Fibroblast of skin of right biceps (primary cell): ENCODE results near the gene RBM10.

Experiments used
- DNase-seq: peaks from one replicate; pipeline ENCODE4 v3.0.0-alpha.2; 2013

The RBM10 gene

GRCh38 chrX:47178337-47178736 is 33.3 kb downstream of the RBM10 start:
- no peak for DNase-seq

- no peak for DNase-seq
Observed at GRCh38 chrX:47179221-47179927, 34.4 kb downstream of the RBM10 start.

DNA sequence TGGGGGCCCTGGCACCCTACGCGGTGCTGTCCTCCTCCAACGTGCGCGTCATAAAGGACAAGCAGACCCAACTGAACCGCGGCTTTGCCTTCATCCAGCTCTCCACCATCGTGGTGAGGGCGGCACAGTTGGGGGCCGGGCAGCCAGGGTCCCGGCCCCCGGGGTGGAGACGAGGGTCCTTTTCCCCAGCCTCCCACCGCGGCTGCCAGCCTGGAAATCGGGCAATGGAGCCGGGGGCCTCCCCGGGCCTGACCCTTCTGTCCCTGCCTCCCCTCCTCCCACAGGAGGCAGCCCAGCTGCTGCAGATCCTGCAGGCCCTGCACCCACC is 34.9 kb downstream of the RBM10 start:
- no peak for DNase-seq

DNA sequence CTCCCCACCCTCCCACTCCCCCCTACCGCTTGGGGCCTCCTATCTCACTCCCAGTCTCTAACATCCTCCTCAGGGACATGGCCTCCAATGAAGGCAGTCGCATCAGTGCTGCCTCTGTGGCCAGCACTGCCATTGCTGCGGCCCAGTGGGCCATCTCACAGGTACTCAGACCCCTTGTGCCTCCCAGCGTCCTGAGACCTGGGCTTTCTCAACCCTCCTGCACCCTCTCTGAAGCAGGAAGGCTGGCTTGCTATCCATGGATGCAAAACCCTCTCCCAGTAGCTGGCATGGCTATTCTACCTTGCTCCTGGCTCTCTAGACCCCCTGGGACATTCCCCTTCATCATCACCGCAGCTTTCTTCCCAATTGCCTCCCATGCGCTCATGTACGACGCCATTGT is 35.3 kb downstream of the RBM10 start:
- DNase-seq = no peak

GRCh38 chrX:47181301-47181700 is 36.3 kb downstream of the RBM10 start:
- no peak for DNase-seq

- no peak for DNase-seq
Observed at GRCh38 chrX:47182106-47182700, 37.2 kb downstream of the RBM10 start.

DNA sequence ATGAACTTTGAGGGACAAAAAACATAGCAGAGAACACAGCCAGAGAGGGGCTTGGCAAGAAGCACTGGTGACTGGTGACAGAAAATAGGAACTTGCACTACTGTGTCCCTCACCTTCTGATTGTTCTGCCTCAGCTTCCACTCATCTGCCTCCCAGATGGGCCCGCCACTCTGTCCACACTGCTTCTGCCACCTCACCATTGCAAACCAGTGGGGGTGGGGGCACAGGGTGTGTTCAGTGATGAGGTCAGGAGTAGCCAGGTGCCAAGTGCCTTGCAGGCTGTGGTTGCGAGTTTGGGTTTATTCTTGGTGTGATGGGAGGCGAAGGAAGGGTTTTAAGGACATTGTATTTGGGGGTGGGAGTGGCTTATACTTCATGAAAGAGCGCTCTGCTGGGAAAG is 39.5 kb downstream of the RBM10 start:
- DNase-seq = no peak

- no peak for DNase-seq
Observed at GRCh38 chrX:47185241-47185640, 40.2 kb downstream of the RBM10 start.

- DNase-seq = no peak
Observed at GRCh38 chrX:47186096-47186740, 41.2 kb downstream of the RBM10 start.

GRCh38 chrX:47187106-47187677 is 42.2 kb downstream of the RBM10 start:
- DNase-seq = no peak

- no peak for DNase-seq
Observed at GRCh38 chrX:47189906-47190305, 44.9 kb downstream of the RBM10 start.

DNA sequence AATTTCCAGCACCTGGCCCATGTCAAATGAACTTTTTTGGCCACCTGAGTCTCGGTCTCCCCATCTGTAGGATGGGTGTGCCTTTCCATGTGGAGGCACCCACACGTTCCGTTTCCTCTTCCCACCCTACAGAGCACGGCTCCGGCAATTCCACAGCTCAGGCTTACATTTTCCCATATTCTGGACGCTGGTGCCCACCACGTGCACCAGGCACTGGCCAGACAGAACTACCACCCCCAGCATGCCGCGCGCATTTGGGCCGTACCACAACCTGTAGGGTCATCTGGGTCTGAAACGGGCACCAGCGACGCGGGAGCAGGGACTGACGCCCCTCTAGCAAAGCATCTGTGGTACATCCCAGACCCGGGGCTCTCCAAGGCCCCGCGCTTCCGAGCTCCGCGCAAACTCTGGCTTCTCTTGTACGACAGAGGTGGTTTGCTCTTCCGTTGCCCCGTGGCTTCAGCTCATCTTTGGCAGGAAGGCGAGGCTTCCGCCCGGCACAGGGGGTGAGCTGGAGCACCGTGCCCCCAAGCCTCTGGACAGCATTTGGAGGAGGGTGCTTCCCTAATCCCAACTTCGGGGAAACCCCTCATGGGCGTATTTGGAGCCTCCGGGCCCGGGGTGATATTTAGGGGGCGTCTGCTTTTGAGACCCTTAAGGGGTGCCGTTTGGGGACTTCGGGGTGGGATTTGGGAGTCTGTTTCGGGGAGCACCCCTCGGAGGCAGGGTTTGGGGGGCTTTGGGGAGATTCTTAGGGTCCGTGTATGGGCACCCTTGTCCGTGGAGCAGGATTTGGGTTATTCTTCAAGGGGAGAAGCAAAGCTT is 45.6 kb downstream of the RBM10 start:
- DNase-seq = peak; percentile 94

- DNase-seq = no peak
Observed at GRCh38 chrX:47191331-47191730, 46.3 kb downstream of the RBM10 start.

- no peak for DNase-seq
Observed at GRCh38 chrX:47191806-47192401, 46.9 kb downstream of the RBM10 start.

- DNase-seq = peak; percentile 93
Observed at GRCh38 chrX:47193475-47194193, 48.6 kb downstream of the RBM10 start, which contains the start of gene UBA1. UBA1 (plus strand) TSS chrX:47193829; CDS start chrX:47198803, 4,974 bp downstream.

- no peak for DNase-seq
Observed at GRCh38 chrX:47194194-47194787, 49.3 kb downstream of the RBM10 start.

DNA sequence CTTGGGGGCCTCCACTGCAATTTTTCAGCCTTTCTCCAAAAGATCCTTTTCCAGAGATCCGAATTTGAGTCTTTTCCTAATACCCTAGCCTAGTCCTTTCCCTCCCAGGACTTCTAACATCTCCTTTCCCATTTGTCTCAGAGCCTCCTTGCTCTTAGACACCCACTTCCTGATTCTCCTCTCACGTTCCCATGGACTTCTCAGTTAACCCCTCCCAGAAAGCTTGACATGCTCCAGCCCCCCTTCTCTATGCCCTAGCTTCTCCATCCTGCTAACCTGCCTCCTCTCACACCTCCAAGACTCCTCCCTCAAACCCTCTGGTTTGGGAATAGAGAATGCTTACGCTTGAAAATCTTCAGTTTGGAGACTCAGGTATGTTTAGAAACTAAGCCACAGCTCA is 51.1 kb downstream of the RBM10 start:
- DNase-seq = no peak

DNA sequence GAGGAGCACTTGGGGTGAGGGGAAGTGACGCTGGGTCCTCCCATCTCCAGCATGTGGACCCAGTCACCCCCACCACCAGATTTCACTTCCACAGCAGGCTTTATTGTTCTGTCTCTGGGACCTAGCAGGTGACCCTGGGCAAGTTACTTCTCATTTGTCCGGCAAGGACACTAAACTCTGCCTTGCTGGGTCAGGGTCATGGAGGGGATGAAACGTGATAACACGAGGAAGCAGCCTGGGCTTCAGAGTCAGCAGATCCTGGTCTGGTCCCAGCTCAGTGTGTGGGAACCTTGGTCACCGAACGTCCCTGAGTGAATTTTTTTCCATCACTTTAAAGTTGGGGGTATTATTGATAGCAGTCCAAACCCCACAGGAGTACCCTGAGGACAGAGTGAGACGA is 52.5 kb downstream of the RBM10 start:
- DNase-seq = no peak

DNA sequence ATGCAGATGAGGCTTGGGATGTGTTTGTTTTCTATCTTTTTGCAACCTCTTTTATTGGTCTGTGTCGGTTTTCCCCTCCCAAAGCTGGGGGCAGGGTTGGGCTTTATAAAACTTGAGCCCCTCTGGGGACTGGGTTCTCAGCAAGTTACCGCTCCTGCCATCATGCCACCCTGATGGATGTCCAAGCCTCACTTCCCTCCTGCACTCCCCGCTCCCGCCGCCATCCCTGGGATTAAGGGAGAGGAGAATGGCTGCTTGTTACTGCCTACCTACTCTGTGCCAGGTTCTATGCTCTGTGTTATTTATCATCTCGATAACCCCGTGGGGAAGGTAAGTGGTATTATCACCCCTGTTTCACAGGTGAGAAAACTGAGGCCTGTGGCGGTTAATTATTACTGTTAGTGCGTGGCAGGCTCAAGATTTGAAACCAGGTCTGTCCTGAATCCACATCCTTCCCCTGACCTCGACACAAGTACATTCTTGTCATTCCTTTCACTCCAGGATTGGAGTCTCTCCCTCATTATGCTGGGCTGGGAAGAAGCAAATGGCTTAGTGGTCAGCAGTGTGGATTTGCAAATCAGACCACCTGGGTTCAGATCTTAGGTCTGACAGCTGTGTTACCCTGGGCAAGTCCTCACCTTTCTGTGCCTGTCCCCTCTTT is 53.1 kb downstream of the RBM10 start:
- DNase-seq = peak; percentile 22

DNA sequence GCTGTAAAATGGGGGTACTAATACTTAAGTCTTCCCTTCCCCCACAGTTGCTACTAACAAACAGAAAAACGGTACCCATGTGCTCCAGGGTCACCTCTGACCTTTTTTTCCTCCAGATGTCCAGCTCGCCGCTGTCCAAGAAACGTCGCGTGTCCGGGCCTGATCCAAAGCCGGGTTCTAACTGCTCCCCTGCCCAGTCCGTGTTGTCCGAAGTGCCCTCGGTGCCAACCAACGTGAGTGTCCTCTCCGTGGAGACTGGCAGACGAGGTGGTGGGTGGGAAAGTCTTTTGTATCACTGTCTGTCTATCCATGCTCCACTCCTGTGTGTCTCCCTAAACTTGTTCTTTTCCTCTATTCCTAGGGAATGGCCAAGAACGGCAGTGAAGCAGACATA is 53.7 kb downstream of the RBM10 start:
- DNase-seq = no peak

DNA sequence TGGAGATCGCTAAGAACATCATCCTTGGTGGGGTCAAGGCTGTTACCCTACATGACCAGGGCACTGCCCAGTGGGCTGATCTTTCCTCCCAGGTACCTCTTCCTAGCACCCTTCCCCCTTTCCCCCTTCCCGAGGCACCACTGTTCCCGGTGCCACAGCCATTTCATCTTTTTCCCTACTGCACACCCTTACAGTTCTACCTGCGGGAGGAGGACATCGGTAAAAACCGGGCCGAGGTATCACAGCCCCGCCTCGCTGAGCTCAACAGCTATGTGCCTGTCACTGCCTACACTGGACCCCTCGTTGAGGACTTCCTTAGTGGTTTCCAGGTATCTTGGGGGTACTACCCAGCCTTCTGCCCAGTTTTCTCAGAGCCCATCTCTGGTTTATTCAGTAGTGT is 54.3 kb downstream of the RBM10 start:
- DNase-seq = no peak
